Pancreas (tissue), 10 donors: Measurements from ENCODE around the gene EAF1. TPM values are rescaled to one million over a fixed set of nuclear protein-coding genes. Genes with fewer than 3 reads are reported as not detected.
"Not testable (repeated sequence)": the region's sequence is repeated elsewhere in the genome, so short reads cannot be mapped to it uniquely, and the experiment has no call there.

Source experiments
- ATAC-seq, 4 donors: fragments of 200-7000 bp; cut with Tn5 transposase; one replicate each; pipeline versions ENCODE4 v1.8.0 to v1.9.1; 2020; ENCODE audit warnings: mild to moderate bottlenecking in 4 of 4, moderate library complexity in 4 of 4
- DNase-seq, 6 donors: peaks; one replicate each; pipeline ENCODE4 v3.0.0-alpha.2; 2020
- FAIRE-seq: peaks from 2 replicates; lab custom pipeline; 2012; peaks lifted over from hg19 to GRCh38; lab: Jason Lieb, UNC
- H3K27ac ChIP-seq, 4 donors: fragments of 200-600 bp; sonication (generic); 1 replicate in 3 of 4; 2 replicates in 1 of 4; pipeline versions ENCODE4 v1.5.0 to v1.8.0; 2020
- H3K27me3 ChIP-seq, 4 donors: fragments of 200-600 bp; one replicate each; pipeline ENCODE4 v1.8.0; 2021
- H3K36me3 ChIP-seq, 3 donors: fragments of 200-600 bp; sonication (generic) in 1 of 3; one replicate each; pipeline versions ENCODE4 v1.5.0 to v1.8.0; 2020 to 2021
- H3K4me1 ChIP-seq, 3 donors: fragments of 200-600 bp; one replicate each; pipeline ENCODE4 v1.8.0; 2021
- H3K4me3 ChIP-seq, 4 donors: fragments of 200-600 bp; sonication (generic) in 2 of 4; one replicate each; pipeline versions ENCODE4 v1.5.0 to v1.8.0; 2020 to 2021
- H3K9me3 ChIP-seq, 4 donors: fragments of 200-600 bp; one replicate each; pipeline ENCODE4 v1.8.0; 2021
- CTCF ChIP-seq, 4 donors: fragments of 200-600 bp; sonication (generic) in 3 of 4; IDR thresholded peaks; one replicate each; pipeline versions ENCODE4 v1.5.0 to v1.8.0; 2021; ENCODE audit warnings: antibody characterized with exemption in 4 of 4
- WGBS, 2 donors: extraction: QIAGEN DNeasy Blood & Tissue Kit; methylation state at CpG; one replicate each; pipeline ENCODE4 v1.1.7; 2013; 5-methylcytosine and 5-hydroxymethylcytosine counted together
- intact Hi-C, 3 donors: fragments of 100-400 bp; cut with DNase I; formaldehyde crosslinking; loops; one replicate each; pipeline versions ENCODE4 v1.11.1 to v1.14.2; 2022
- polyA plus RNA-seq, 2 donors: library from polyadenylated mRNA; stranded (reverse); fragments of 200-250 nt; gene quantifications; one replicate each; pipeline ENCODE4 v1.2.3, GENCODE V29; 2013
- total RNA-seq, 6 donors: library from RNA; stranded (reverse); fragmentation: NEBNext Ultra II Directional in 4 of 6; extraction: Animal tissue kit (Norgen Biotek cat#: 25700) in 4 of 6; gene quantifications; one replicate each; pipeline versions ENCODE4 v1.2.1 to v1.2.4, GENCODE V29; 2021 to 2023
- donor health status: healthy with polysubstance abuse.
- donor health status: DM: no; HTN: no; CAD: no; lungs with moderate emphysema.
- donor health status: DM: no; HTN: no; CAD: no.
- donor health status: control.
- donor health status: control.
- donor health status: Bipolar disorder and iron deficiency.
- donor health status: DM: yes; HTN: yes; CAD: no.
- donor health status: DM: no; HTN: no; CAD: no.
- donor health status: DM: no; HTN: no; CAD: no.
- donor health status: DM: yes; HTN: yes; CAD: no.

The EAF1 gene
- total and polyA plus RNA-seq, 8 donors, result 2.1 to 12.0 (median 6.6) TPM

GRCh38 chr3:15405448-15406050 lies 21.8 kb upstream of the EAF1 start:
- Histone ChIP-seq H3K9me3 (no peaks in the 10 kb centered on the region), H3K27ac (no peak overlapping the region), H3K36me3 (no peaks in the 10 kb centered on the region), H3K4me1 (no peaks in the 10 kb centered on the region), H3K4me3 (no peak overlapping the region), H3K27me3 (no peaks in the 10 kb centered on the region)
- ATAC-seq (peak; percentile 43 to 78 (median 73)), DNase-seq (no peak), FAIRE-seq (peak; percentile 17)
- TF ChIP-seq CTCF (IDR thresholded peaks at IDR 0.05), result peak in 3 of 4 donors; percentile 29 to 48 (median 43)
- intact Hi-C loops, result no loop called here
- WGBS, 2 donors, result 36 to 47% methylated on average over 3 of the region's 3 CpGs

- no peak overlapping the region for H3K27ac ChIP-seq
- no peaks in the 10 kb centered on the region for H3K4me1 ChIP-seq
- H3K27me3 ChIP-seq, result no peaks in the 10 kb centered on the region
- no peak overlapping the region for H3K4me3 ChIP-seq
- H3K9me3 ChIP-seq, result no peaks in the 10 kb centered on the region
- FAIRE-seq (no peak), DNase-seq (no peak), ATAC-seq (peak in 1 of 4 donors; percentile 23)
- TF ChIP-seq CTCF (IDR thresholded peaks at IDR 0.05), result no peak
- H3K36me3 ChIP-seq, result peaks cover 0 to 23% (median 4%) of the 10 kb centered on the region in 3 donors
- 79 to 84% methylated on average over 3 of the region's 3 CpGs for WGBS, 2 donors
- intact Hi-C loops, result no loop called here
Observed at GRCh38 chr3:15409239-15409638, 18.2 kb upstream of the EAF1 start.

- Histone ChIP-seq H3K36me3 (peaks cover 0 to 28% (median 4%) of the 10 kb centered on the region in 3 donors), H3K9me3 (no peaks in the 10 kb centered on the region), H3K4me1 (no peaks in the 10 kb centered on the region), H3K27ac (no peak overlapping the region), H3K27me3 (no peaks in the 10 kb centered on the region), H3K4me3 (no peak overlapping the region)
- TF ChIP-seq CTCF (IDR thresholded peaks at IDR 0.05), result no peak
- ATAC-seq (no peak), FAIRE-seq (no peak), DNase-seq (no peak)
- 98 to 100% methylated on average over 2 of the region's 2 CpGs for WGBS, 2 donors
- intact Hi-C loops, result loop anchor here in 1 of 3 donors (10.0 kb wide), 1 partner anchor 205 kb away; the partner anchor contains the start of gene CAPN7
Observed at GRCh38 chr3:15409774-15410173, 17.6 kb upstream of the EAF1 start.

- WGBS, 2 donors, result 93 to 95% methylated on average over 7 of the region's 7 CpGs
- not testable (repeated sequence) for ATAC-seq, H3K9me3 ChIP-seq, H3K4me3 ChIP-seq, H3K27me3 ChIP-seq, H3K27ac ChIP-seq, FAIRE-seq, H3K4me1 ChIP-seq, DNase-seq
- peaks cover 0 to 38% (median 11%) of the 10 kb centered on the region in 3 donors for H3K36me3 ChIP-seq
- intact Hi-C loops, result loop anchor here in 1 of 3 donors (10.0 kb wide), 1 partner anchor 206 kb away; the partner anchor contains the start of gene CAPN7
Observed at GRCh38 chr3:15410966-15411365, 16.4 kb upstream of the EAF1 start.

GRCh38 chr3:15420871-15421270 lies 6.5 kb upstream of the EAF1 start:
- no peaks in the 10 kb centered on the region for H3K36me3 ChIP-seq
- WGBS, 2 donors, result 83 to 87% methylated on average over 4 of the region's 4 CpGs
- H3K9me3 ChIP-seq, result no peaks in the 10 kb centered on the region
- ATAC-seq (no peak), FAIRE-seq (no peak), DNase-seq (no peak)
- no peaks in the 10 kb centered on the region for H3K27me3 ChIP-seq
- no peak overlapping the region for H3K4me3 ChIP-seq
- no peak overlapping the region for H3K27ac ChIP-seq
- TF ChIP-seq CTCF (IDR thresholded peaks at IDR 0.05), result no peak
- H3K4me1 ChIP-seq, result no peaks in the 10 kb centered on the region
- intact Hi-C loops, result no loop called here
